Chondrocyte (in vitro differentiated cells): ENCODE data around the gene ZNF337. TPM values are rescaled to one million over a fixed set of nuclear protein-coding genes. Genes with fewer than 3 reads are reported as not detected.
"Not testable (repeated sequence)": the region's sequence is repeated elsewhere in the genome, so short reads cannot be mapped to it uniquely, and the experiment has no call there.

Source experiments
- DNase-seq: peaks from one replicate; pipeline ENCODE4 v3.0.0; 2021; ENCODE audit warnings: mixed read lengths, low spot score
- H3K27ac Mint-ChIP-seq: one replicate; pipeline ENCODE4 v1.8.0; 2021; ENCODE audit warnings: mild to moderate bottlenecking, moderate library complexity, mixed read lengths; ENCODE audit not compliant: unreplicated experiment
- H3K27me3 Mint-ChIP-seq: 2 replicates; pipeline ENCODE4 v1.8.0; 2021; ENCODE audit warnings: low read depth, mixed read lengths
- H3K36me3 Mint-ChIP-seq: 2 replicates; pipeline ENCODE4 v1.8.0; 2021; ENCODE audit warnings: low read depth, mixed read lengths
- H3K4me1 Mint-ChIP-seq: 2 replicates; pipeline ENCODE4 v1.8.0; 2021; ENCODE audit warnings: low read depth, mild to moderate bottlenecking, mixed read lengths
- H3K4me3 Mint-ChIP-seq: one replicate; pipeline ENCODE4 v1.8.0; 2021; ENCODE audit warnings: mild to moderate bottlenecking, moderate library complexity, mixed read lengths; ENCODE audit not compliant: unreplicated experiment
- H3K9me3 Mint-ChIP-seq: 2 replicates; pipeline ENCODE4 v1.8.0; 2021; ENCODE audit warnings: low read depth, mixed read lengths
- CTCF ChIP-seq: fragments of 200-600 bp; sonication (generic); IDR thresholded peaks from 2 replicates; pipeline ENCODE4 v1.5.0; 2021; ENCODE audit warnings: antibody characterized with exemption, mild to moderate bottlenecking, moderate library complexity
- total RNA-seq: library from RNA; stranded (reverse); gene quantifications from 3 replicates; pipeline ENCODE4 v1.2.1, GENCODE V29; 2021

ZNF337 gene
- total RNA-seq, 1 donor from 2014 or later: 11.2 TPM

GRCh38 chr20:25685276-25686080 lies 11.2 kb downstream of the ZNF337 start:
- DNase-seq: no peak
- no peaks in the 10 kb centered on the region for H3K27me3 Mint-ChIP-seq
- peak overlapping the region; percentile 50 for H3K27ac Mint-ChIP-seq
- no peak overlapping the region for H3K4me3 Mint-ChIP-seq
- peaks cover 15% of the 10 kb centered on the region for H3K36me3 Mint-ChIP-seq
- no peak for TF ChIP-seq CTCF
- no peaks in the 10 kb centered on the region for H3K9me3 Mint-ChIP-seq
- no peaks in the 10 kb centered on the region for H3K4me1 Mint-ChIP-seq

GRCh38 chr20:25683826-25684225 lies 12.8 kb downstream of the ZNF337 start:
- H3K4me3 Mint-ChIP-seq, DNase-seq, H3K27ac Mint-ChIP-seq, H3K4me1 Mint-ChIP-seq, H3K9me3 Mint-ChIP-seq, H3K27me3 Mint-ChIP-seq: not testable (repeated sequence)
- H3K36me3 Mint-ChIP-seq: peaks cover 15% of the 10 kb centered on the region

GRCh38 chr20:25683050-25683449 lies 13.6 kb downstream of the ZNF337 start:
- H3K4me3 Mint-ChIP-seq: no peak overlapping the region
- H3K9me3 Mint-ChIP-seq: no peaks in the 10 kb centered on the region
- no peaks in the 10 kb centered on the region for H3K4me1 Mint-ChIP-seq
- DNase-seq: no peak
- H3K27ac Mint-ChIP-seq: no peak overlapping the region
- no peaks in the 10 kb centered on the region for H3K27me3 Mint-ChIP-seq
- TF ChIP-seq CTCF: no peak
- peaks cover 17% of the 10 kb centered on the region for H3K36me3 Mint-ChIP-seq

- no peak for TF ChIP-seq CTCF
- H3K4me1 Mint-ChIP-seq: peaks cover 9% of the 10 kb centered on the region
- no peaks in the 10 kb centered on the region for H3K9me3 Mint-ChIP-seq
- no peak overlapping the region for H3K4me3 Mint-ChIP-seq
- H3K27ac Mint-ChIP-seq: no peak overlapping the region
- H3K36me3 Mint-ChIP-seq: peaks cover 46% of the 10 kb centered on the region
- DNase-seq: no peak
- no peaks in the 10 kb centered on the region for H3K27me3 Mint-ChIP-seq
Measured at GRCh38 chr20:25676164-25676809, 20.4 kb downstream of the ZNF337 start.

- peaks cover 11% of the 10 kb centered on the region for H3K4me1 Mint-ChIP-seq
- no peak for TF ChIP-seq CTCF
- H3K36me3 Mint-ChIP-seq: peaks cover 46% of the 10 kb centered on the region
- no peaks in the 10 kb centered on the region for H3K27me3 Mint-ChIP-seq
- H3K27ac Mint-ChIP-seq: no peak overlapping the region
- H3K9me3 Mint-ChIP-seq: no peaks in the 10 kb centered on the region
- no peak for DNase-seq
- H3K4me3 Mint-ChIP-seq: no peak overlapping the region
Measured at GRCh38 chr20:25675161-25675560, 21.5 kb downstream of the ZNF337 start.
